ENCODE data around the gene GRIFIN. TPM values are rescaled to one million over a fixed set of nuclear protein-coding genes. Genes with fewer than 3 reads are reported as not detected.

GRIFIN gene
- not detected in 5 replicates for total RNA-seq (2022; extraction: Qiagen RNA extraction)

GRCh38 chr7:2476298-2476697 lies at the start of gene GRIFIN:
Gene GRIFIN, minus strand, starts transcription at chr7:2476398. Its CDS starts 15 bp downstream, at chr7:2476383.

GRCh38 chr7:2519119-2519930 lies 43.1 kb upstream of the GRIFIN start, which contains the start of gene LFNG:
Gene LFNG, plus strand, starts transcription at chr7:2519774. Its CDS starts 88 bp downstream, at chr7:2519862.

Other genes starting within 250 kb of the GRIFIN start
- 16.7 to 27.4 TPM (median 24.5 TPM) in 5 replicates for gene MAD1L1, start 243.5 kb downstream of the GRIFIN start, total RNA-seq (2022; extraction: Qiagen RNA extraction)
- 47.4 to 56.3 TPM (median 51.6 TPM) in 5 replicates for gene MRM2, start 234.2 kb downstream of the GRIFIN start, total RNA-seq (2022; extraction: Qiagen RNA extraction)
- 88.2 to 109 TPM (median 102 TPM) in 5 replicates for gene NUDT1, start 234.2 kb downstream of the GRIFIN start, total RNA-seq (2022; extraction: Qiagen RNA extraction)
- gene SNX8, start 162.0 kb downstream of the GRIFIN start, total RNA-seq (2022; extraction: Qiagen RNA extraction) = 72.2 to 121 TPM (median 116 TPM) in 5 replicates
- gene EIF3B, start 121.6 kb downstream of the GRIFIN start, total RNA-seq (2022; extraction: Qiagen RNA extraction) = 220 to 260 TPM (median 227 TPM) in 5 replicates
- 7.9 to 14.0 TPM (median 11.7 TPM) in 5 replicates for gene CHST12, start 72.8 kb downstream of the GRIFIN start, total RNA-seq (2022; extraction: Qiagen RNA extraction)
- gene LFNG, start 43.4 kb upstream of the GRIFIN start, total RNA-seq (2022; extraction: Qiagen RNA extraction) = 9.1 to 22.2 TPM (median 20.7 TPM) in 5 replicates
- gene BRAT1, start 79.1 kb upstream of the GRIFIN start, total RNA-seq (2022; extraction: Qiagen RNA extraction) = 19.4 to 36.7 TPM (median 34.1 TPM) in 5 replicates
- gene IQCE, start 82.6 kb upstream of the GRIFIN start, total RNA-seq (2022; extraction: Qiagen RNA extraction) = 8.6 to 14.4 TPM (median 11.3 TPM) in 5 replicates
- 34.4 to 56.3 TPM (median 53.2 TPM) in 5 replicates for gene TTYH3, start 155.6 kb upstream of the GRIFIN start, total RNA-seq (2022; extraction: Qiagen RNA extraction)
- gene AMZ1, start 211.8 kb upstream of the GRIFIN start, total RNA-seq (2022; extraction: Qiagen RNA extraction) = 0.02 TPM in 1 of 5 replicates, not detected in the others

All from A549 treated with Mapracorat at 1 μM for 4 hours (cell line).